Measurements from ENCODE around the gene BRD9.

- TF ChIP-seq FOXA1 (IDR thresholded peaks at IDR 0.05) (no peak), FOXK2 (IDR thresholded peaks at IDR 0.05) (no peak), SUZ12 (IDR thresholded peaks at IDR 0.05) (no peak), BHLHE40 (IDR thresholded peaks at IDR 0.05; ENCODE audit: borderline replicate concordance) (no peak), HDGF (IDR thresholded peaks at IDR 0.05; ENCODE audit: borderline replicate concordance) (no peak), ARNT (IDR thresholded peaks at IDR 0.05) (no peak), TARDBP (IDR thresholded peaks at IDR 0.05) (no peak), ELF4 (IDR thresholded peaks at IDR 0.05) (no peak)
- TF ChIP-seq, protein P1, sequence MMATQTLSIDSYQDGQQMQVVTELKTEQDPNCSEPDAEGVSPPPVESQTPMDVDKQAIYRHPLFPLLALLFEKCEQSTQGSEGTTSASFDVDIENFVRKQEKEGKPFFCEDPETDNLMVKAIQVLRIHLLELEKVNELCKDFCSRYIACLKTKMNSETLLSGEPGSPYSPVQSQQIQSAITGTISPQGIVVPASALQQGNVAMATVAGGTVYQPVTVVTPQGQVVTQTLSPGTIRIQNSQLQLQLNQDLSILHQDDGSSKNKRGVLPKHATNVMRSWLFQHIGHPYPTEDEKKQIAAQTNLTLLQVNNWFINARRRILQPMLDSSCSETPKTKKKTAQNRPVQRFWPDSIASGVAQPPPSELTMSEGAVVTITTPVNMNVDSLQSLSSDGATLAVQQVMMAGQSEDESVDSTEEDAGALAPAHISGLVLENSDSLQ (IDR thresholded peaks at IDR 0.05): no peak
These were observed 37.4 kb downstream of the BRD9 start for GRCh38 chr5:854966-855743.

Measured in HEK293T (cell line).